NT2/D1 (cell line): ENCODE data around the gene MLNR.
A peak's percentile ranks its signal among the peaks of the same experiment; 100 is the strongest.

Source experiments
- DNase-seq: peaks from one replicate; pipeline ENCODE4 v3.0.0-alpha.2; 2011; ENCODE audit warnings: low read depth, low spot score
- H3K27me3 ChIP-seq: 2 replicates; pipeline ENCODE4 v1.6.0; 2011; ENCODE audit warnings: mild to moderate bottlenecking; ENCODE audit not compliant: insufficient read length, insufficient read depth
- H3K36me3 ChIP-seq: 2 replicates; pipeline ENCODE4 v1.6.1; 2011; ENCODE audit warnings: mild to moderate bottlenecking, low read length, mixed read lengths; ENCODE audit not compliant: insufficient read depth, insufficient read length
- H3K4me1 ChIP-seq: 2 replicates; pipeline ENCODE4 v1.5.1; 2011; ENCODE audit not compliant: insufficient read depth, insufficient read length
- H3K4me3 ChIP-seq: 2 replicates; pipeline ENCODE4 v1.5.1; 2011; ENCODE audit warnings: low read depth; ENCODE audit not compliant: insufficient read length
- H3K9ac ChIP-seq: 2 replicates; pipeline ENCODE4 v1.6.0; 2011; ENCODE audit warnings: low read depth; ENCODE audit not compliant: insufficient read length
- H3K9me3 ChIP-seq: 2 replicates; pipeline ENCODE4 v1.5.1; 2011; ENCODE audit warnings: mild to moderate bottlenecking, low read length; ENCODE audit not compliant: insufficient read depth
- SUZ12 ChIP-seq: IDR thresholded peaks from 2 replicates; pipeline ENCODE4 v1.6.1; 2011; ENCODE audit not compliant: insufficient read length, insufficient read depth; ENCODE audit errors: extremely low read depth
- YY1 ChIP-seq: IDR thresholded peaks from 2 replicates; pipeline ENCODE4 v1.6.1; 2011; ENCODE audit not compliant: insufficient read length, insufficient read depth
- ZNF274 ChIP-seq: IDR thresholded peaks from 2 replicates; pipeline ENCODE4 v1.6.1; 2011; ENCODE audit warnings: mild to moderate bottlenecking, low read depth, low read length

The MLNR gene

DNA sequence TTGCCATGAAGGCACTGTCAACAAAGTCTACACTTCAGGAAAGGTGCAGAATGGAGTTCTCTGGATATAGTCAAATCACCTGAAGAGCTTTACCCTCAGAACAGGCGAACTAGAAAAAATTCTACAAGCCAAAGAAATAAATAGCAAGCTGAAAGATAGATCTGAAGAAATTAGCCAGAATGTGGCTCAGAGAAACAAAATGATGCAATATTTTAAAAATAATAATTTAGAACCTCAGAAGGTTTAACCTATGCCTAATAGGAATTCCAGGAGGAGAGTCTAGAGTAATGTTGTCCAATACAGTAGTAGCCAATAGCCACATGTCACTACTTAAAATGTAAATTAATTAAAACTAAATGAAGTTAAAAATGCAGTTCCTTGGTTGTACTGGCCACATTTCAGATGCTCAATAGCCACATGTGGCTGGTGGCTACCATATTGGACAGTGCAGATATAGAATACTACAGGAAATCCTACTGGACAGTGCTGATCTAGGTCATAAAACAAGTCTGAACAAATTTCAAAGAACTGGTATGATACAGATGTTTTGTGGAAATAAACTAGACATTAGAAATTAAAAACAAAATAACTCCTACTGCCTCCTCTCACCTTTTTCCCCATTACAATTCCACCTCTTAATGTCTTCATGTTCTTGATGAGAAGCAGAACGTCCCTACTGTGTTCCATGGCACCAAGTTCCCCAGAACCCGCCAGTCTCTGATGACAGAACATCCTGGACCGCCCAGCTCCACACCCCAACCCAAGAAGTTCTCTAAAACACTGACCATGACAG lies 26.9 kb downstream of the MLNR start:
- Histone ChIP-seq H3K4me3 (peak overlapping the region; percentile 63), H3K9ac (peak overlapping the region; percentile 42), H3K36me3 (no peaks in the 10 kb centered on the region), H3K4me1 (no peaks in the 10 kb centered on the region), H3K9me3 (no peaks in the 10 kb centered on the region), H3K27me3 (no peaks in the 10 kb centered on the region)
- TF ChIP-seq YY1 = no peak
- TF ChIP-seq ZNF274 = no peak
- TF ChIP-seq SUZ12 = no peak
- DNase-seq = no peak

DNA sequence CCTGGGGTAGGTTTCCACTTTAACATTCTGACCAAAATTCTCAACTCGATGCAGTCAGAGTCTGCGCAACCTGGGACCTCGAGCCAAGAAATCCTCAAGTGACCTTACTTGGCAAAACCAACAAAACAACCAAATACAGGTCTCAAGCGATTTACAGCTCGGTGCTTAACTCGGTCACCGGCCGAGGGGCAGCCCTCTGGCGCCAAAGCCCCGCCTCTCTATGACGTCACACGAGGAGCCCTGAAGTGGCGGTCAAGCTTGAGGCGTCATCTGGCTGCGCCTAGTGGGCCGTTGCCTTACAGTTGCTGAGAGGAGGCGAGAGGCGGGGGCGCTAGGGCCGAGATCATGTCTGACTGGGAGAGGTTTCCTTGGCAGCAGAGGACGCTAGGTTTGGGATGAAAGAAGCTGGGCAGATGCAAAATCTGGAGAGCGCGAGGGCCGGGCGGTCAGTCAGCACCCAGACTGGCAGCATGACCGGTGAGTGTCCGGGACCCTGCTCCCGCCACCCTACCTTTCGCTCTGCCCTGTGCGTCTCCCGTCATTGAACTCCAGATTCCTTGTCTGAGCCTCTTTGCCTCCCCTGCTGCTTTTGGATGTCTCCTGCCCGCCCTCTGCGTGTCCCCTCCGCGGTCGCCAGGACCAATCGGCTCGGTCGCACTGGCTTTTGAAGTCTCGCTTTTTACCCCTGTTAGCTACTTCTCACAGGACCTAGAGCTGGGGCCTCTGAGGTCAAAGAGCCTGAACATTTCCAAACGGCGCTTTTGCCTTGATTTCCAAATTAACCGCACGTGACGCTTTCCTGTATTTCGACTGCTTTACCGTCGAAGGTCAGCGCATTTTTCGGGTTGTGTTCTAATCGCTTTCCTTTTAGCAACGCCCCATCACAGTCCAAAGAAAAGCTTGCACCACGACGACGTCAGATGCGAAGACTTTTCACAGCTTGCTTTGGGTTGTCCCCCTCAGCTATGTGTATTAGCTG lies 27.8 kb downstream of the MLNR start, which contains the start of gene CDADC1:
Gene CDADC1 (plus strand): TSS at position 283 of the 979 bp plus-strand sequence. CDS start 113 bp downstream, at position 396.
- Histone ChIP-seq H3K4me1 (no peaks in the 10 kb centered on the region), H3K36me3 (no peaks in the 10 kb centered on the region), H3K9ac (peak within 1 kb of the TSS; percentile 67), H3K27me3 (no peaks in the 10 kb centered on the region), H3K4me3 (peak within 1 kb of the TSS; percentile 63), H3K9me3 (no peaks in the 10 kb centered on the region)
- peak; percentile 88 for DNase-seq
- TF ChIP-seq ZNF274 = no peak

DNA sequence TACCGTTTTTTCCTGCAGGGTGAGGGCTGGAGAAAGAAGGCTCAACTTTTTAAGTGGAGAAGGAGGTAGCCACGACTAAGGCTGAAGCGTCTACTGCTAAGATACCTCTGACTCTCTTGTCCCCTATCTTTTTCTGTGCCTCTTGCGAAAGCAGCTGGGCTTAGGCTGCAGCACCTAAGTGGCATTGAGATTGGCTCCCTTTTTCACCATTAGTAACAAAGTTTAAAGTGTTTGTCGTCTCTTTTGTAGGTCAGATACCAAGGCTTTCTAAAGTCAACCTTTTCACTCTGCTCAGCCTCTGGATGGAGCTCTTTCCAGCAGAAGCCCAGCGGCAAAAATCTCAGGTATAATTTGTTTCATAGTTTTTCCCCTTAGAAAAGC lies 28.5 kb downstream of the MLNR start:
- Histone ChIP-seq H3K36me3 (no peaks in the 10 kb centered on the region), H3K9me3 (no peaks in the 10 kb centered on the region), H3K4me1 (no peaks in the 10 kb centered on the region), H3K27me3 (no peaks in the 10 kb centered on the region), H3K9ac (peak overlapping the region; percentile 67), H3K4me3 (peak overlapping the region; percentile 63)
- DNase-seq = no peak
- TF ChIP-seq SUZ12 (no peak), ZNF274 (no peak), YY1 (no peak)

DNA sequence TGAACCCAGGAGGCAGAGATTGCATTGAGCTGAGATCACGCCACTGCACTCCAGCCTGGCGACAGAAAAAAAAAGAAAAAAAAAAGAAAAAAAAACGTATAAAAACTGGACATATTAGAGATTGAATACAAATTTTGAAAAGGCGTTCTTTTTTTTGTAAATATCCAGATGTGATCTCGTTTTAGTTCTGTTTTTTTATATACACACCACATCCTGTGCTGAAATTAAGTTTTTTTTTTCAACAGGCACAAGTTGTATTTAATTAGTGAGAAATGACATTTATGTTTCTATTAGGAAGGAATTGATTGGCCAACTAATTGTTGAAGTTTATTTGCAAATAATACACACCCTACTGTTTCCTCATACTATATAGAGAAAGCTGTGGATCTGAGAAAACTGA lies 31.2 kb downstream of the MLNR start:
- H3K4me3 ChIP-seq = no peak overlapping the region
- H3K36me3 ChIP-seq = no peaks in the 10 kb centered on the region
- H3K27me3 ChIP-seq = no peaks in the 10 kb centered on the region
- no peaks in the 10 kb centered on the region for H3K4me1 ChIP-seq
- DNase-seq = no peak
- H3K9ac ChIP-seq = no peak overlapping the region
- H3K9me3 ChIP-seq = no peaks in the 10 kb centered on the region
- TF ChIP-seq SUZ12 = no peak
- TF ChIP-seq ZNF274 = no peak
- TF ChIP-seq YY1 = no peak

DNA sequence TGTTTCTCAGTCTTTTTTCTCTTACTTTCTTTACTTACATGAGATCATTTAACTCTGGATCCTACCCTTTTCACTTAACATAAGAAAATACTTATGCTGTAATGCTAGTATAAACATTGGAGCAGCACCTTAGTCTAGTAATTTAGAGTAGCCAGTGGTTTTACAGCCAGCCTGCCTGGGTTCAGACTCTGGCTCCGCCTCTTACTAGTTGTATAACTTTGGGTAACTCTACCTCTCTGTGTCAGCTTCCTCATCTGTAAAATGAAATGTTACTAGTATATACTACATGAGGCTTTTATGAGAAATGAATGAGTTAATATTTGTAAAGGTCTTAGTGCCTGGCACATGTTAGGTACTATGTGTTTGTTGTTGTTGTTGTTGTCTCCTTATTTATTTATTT lies 33.2 kb downstream of the MLNR start:
- H3K36me3 ChIP-seq = no peaks in the 10 kb centered on the region

DNA sequence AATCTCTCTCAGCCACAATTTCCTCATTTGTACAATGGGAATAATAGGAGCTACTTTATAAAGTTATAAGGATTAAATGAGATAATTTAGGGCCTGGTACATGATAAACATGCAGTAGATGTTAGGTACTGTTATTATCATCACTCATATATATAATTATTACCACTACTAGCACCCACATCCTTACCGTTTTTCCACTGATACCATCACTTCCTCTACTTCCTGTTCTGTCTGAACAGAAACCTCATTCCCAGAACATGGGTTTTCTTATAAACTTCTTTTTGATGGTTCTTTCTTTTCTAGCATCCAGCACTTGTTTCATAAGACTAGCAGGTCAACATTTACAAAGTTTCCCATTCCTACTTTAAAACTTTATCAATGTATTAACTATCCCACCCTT lies 33.9 kb downstream of the MLNR start:
- DNase-seq = no peak
- H3K27me3 ChIP-seq = no peaks in the 10 kb centered on the region
- no peaks in the 10 kb centered on the region for H3K36me3 ChIP-seq
- H3K9ac ChIP-seq = no peak overlapping the region
- no peaks in the 10 kb centered on the region for H3K4me1 ChIP-seq
- TF ChIP-seq YY1 (no peak), SUZ12 (no peak), ZNF274 (no peak)
- no peak overlapping the region for H3K4me3 ChIP-seq
- no peaks in the 10 kb centered on the region for H3K9me3 ChIP-seq

More for the DNA sequence above, 33.2 kb downstream of the MLNR start:
- H3K4me3 ChIP-seq = no peak overlapping the region
- H3K4me1 ChIP-seq = no peaks in the 10 kb centered on the region
- H3K9ac ChIP-seq = no peak overlapping the region
- DNase-seq = no peak
- no peaks in the 10 kb centered on the region for H3K27me3 ChIP-seq
- no peak for TF ChIP-seq ZNF274
- TF ChIP-seq YY1 = no peak
- no peak for TF ChIP-seq SUZ12
- no peaks in the 10 kb centered on the region for H3K9me3 ChIP-seq

DNA sequence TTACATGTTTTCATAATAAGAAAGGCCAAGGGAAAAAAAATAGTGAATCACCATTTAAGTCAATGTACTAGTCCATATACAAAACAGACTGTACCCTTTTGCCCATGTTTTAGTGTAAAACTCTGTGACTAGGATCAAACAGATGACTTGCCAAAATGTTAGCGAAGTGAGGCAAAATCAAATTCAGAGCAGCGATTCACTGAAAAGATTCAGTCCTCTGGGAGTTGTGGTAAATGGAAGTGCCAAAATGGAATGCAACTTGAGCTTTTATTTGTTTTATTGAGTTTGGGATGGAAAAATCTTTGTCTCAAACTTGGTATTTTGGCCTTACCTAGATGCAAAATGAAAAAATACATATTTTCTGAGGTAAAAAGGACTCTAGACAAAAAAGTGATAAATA lies 36.7 kb downstream of the MLNR start:
- DNase-seq = no peak
- Histone ChIP-seq H3K36me3 (peaks cover 2% of the 10 kb centered on the region), H3K4me1 (no peaks in the 10 kb centered on the region), H3K9ac (no peak overlapping the region), H3K27me3 (no peaks in the 10 kb centered on the region), H3K9me3 (no peaks in the 10 kb centered on the region), H3K4me3 (no peak overlapping the region)
- no peak for TF ChIP-seq ZNF274
- TF ChIP-seq SUZ12 = no peak
- TF ChIP-seq YY1 = no peak
